Measurements from ENCODE around the gene CYP3A5. TPM values are rescaled to one million over a fixed set of nuclear protein-coding genes. Genes with fewer than 3 reads are reported as not detected.
"Not testable (repeated sequence)": the region's sequence is repeated elsewhere in the genome, so short reads cannot be mapped to it uniquely, and the experiment has no call there.

Gene CYP3A5
- total RNA-seq, 1 donor from 2014 or later, result 15.5 TPM

DNA sequence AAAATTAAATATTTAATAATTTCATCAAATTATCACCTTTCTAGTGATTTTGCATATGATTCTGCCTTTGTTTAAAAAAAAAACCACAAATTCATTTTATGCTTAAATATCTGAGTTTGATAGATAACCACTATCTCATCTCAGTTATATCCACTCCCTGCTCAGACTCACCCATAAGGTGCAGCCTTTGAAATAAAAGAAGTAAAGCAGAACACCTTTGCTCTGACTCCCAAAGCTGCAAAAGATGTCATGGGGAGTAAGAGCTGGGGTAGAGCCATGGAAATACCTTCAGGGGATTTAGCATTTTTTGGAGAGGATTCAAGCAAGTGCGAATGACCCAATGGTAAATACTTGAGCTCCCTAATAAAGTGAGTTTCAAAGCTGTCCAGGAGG, 15.1 kb upstream of the CYP3A5 start:
- no peaks in the 10 kb centered on the region for H3K27me3 ChIP-seq (ENCODE audit: low read depth)
- no peak overlapping the region for H3K27ac ChIP-seq
- TF ChIP-seq, protein P1, sequence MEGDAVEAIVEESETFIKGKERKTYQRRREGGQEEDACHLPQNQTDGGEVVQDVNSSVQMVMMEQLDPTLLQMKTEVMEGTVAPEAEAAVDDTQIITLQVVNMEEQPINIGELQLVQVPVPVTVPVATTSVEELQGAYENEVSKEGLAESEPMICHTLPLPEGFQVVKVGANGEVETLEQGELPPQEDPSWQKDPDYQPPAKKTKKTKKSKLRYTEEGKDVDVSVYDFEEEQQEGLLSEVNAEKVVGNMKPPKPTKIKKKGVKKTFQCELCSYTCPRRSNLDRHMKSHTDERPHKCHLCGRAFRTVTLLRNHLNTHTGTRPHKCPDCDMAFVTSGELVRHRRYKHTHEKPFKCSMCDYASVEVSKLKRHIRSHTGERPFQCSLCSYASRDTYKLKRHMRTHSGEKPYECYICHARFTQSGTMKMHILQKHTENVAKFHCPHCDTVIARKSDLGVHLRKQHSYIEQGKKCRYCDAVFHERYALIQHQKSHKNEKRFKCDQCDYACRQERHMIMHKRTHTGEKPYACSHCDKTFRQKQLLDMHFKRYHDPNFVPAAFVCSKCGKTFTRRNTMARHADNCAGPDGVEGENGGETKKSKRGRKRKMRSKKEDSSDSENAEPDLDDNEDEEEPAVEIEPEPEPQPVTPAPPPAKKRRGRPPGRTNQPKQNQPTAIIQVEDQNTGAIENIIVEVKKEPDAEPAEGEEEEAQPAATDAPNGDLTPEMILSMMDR (IDR thresholded peaks at IDR 0.05), result no peak
- no peaks in the 10 kb centered on the region for H3K4me1 ChIP-seq
- ATAC-seq (no peak), DNase-seq (no peak)
- no peaks in the 10 kb centered on the region for H3K9me3 ChIP-seq
- no peak overlapping the region for H3K4me3 ChIP-seq
- intact Hi-C loops (cut with DNase I), result no loop called here
- no peaks in the 10 kb centered on the region for H3K36me3 ChIP-seq

DNA sequence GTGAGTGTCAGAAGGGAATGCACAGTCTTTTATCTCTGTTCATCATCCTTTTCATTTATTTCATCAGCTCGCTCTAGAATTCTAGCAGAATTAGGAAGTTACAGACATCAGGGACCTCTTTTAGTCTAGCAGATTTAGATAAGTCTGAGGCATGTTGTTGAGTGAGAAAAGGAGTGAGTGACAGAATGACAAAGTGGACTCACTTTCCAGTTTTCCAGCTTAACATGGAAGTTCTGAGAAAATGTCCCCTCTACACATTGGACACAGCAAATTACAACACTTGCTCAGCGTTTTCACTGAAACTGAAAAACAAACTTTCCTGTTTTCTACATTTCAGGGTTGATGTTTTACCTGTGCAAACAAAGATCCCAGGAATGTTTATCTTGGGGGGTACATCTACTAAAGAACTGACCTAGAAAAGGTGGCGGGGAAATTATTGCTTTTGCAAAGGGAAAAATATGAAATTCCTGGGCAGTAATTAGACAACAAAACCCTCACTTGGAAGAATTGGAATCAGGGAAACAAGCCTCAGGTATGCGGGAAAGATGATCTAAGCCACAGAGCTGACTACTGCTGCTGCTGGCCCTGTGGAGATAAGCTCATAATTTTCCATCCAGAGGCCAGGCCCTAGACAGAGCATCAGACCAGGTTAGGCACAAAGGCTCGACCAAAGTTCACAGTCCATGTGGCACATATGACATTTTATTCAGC, 14.6 kb upstream of the CYP3A5 start:
- TF ChIP-seq, protein P1 (IDR thresholded peaks at IDR 0.05), result no peak
- no peaks in the 10 kb centered on the region for H3K27me3 ChIP-seq (ENCODE audit: low read depth)
- H3K36me3 ChIP-seq, result no peaks in the 10 kb centered on the region
- H3K4me1 ChIP-seq, result no peaks in the 10 kb centered on the region
- H3K27ac ChIP-seq, result no peak overlapping the region
- ATAC-seq (no peak), DNase-seq (no peak)
- no peaks in the 10 kb centered on the region for H3K9me3 ChIP-seq
- no peak overlapping the region for H3K4me3 ChIP-seq
- intact Hi-C loops (cut with DNase I), result no loop called here

DNA sequence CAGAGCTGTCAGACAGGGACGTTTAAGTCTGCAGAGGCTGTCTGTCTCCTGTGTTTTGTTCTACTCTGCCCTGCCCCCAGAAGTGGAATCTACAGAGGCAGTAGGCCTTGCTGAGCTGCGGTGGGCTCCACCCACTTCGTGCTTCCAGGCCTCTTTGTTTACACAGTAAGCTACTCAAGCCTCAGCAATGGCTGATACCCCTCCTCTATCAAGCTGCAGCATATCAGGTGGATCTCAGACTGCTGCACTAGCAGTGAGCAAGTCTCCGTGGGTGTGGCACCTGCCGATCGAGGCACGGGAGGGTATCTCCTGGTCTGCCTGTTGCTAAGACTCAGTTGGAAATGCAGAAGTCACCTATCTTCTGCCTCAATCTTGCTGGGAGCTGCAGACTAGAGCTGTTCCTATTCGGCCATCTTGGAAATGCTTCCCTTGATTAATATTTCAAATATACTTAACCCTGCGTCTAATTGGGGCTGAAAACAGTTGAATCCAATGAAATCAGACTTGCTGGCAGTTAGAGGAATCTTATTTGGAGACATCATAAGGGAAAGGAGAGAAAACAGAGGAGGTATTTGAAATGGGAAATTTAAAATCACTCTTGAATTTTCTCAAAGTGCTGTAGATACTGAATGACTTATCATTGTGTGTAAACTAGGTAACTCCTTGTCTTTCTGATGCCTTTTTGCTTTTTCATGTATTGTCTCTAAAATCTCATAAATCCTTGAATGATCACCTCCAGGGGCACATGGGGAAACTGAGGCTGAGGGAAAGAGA, 13.8 kb upstream of the CYP3A5 start:
- H3K9me3 ChIP-seq, result no peaks in the 10 kb centered on the region
- intact Hi-C loops (cut with DNase I), result no loop called here
- DNase-seq (peak; percentile 59), ATAC-seq (peak; percentile 47 to 69)
- H3K4me1 ChIP-seq, result no peaks in the 10 kb centered on the region
- no peaks in the 10 kb centered on the region for H3K27me3 ChIP-seq (ENCODE audit: low read depth)
- H3K4me3 ChIP-seq, result no peak overlapping the region
- no peaks in the 10 kb centered on the region for H3K36me3 ChIP-seq
- TF ChIP-seq, protein P1 (IDR thresholded peaks at IDR 0.05), result no peak
- no peak overlapping the region for H3K27ac ChIP-seq

DNA sequence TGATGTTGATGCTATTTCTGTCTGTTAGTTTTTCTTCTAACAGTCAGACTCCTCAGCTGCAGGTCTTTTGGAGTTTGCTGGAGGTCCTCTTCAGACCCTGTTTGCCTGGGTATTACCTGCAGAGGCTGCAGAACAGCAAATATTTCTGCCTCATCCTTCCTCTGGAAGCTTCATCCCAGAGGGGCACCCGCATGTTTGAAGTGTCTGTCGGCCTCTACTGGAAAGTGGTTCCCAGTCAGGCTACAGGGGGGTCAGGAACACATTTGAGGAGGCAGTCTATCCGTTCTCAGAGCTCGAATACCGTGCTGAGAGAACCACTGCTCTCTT, 13.3 kb upstream of the CYP3A5 start:
- intact Hi-C loops (cut with DNase I), result no loop called here
- no peak for DNase-seq
- H3K27me3 ChIP-seq (ENCODE audit: low read depth), result no peaks in the 10 kb centered on the region
- no peaks in the 10 kb centered on the region for H3K9me3 ChIP-seq
- TF ChIP-seq, protein P1 (IDR thresholded peaks at IDR 0.05), result no peak
- H3K36me3 ChIP-seq, result no peaks in the 10 kb centered on the region
- ATAC-seq, result no peak
- no peak overlapping the region for H3K27ac ChIP-seq
- H3K4me1 ChIP-seq, result no peaks in the 10 kb centered on the region
- no peak overlapping the region for H3K4me3 ChIP-seq

DNA sequence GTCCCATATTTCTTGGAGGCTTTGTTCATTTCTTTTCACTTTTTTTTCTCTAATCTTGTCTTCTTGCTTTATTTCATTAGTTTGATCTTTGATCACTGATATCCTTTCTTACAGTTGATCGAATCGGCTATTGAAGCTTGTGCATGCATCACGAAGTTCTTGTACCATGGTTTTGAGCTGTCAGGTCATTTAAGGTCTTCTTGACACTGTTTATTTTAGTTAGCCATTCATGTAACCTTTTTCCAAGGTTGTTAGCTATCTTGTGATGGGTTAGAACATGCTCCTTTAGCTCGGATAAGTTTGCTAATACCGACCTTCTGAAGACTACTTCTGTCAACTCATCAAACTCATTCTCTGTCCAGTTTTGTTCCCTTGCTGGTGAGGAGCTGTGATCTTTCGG, 12.8 kb upstream of the CYP3A5 start:
- ATAC-seq; H3K36me3 ChIP-seq; intact Hi-C loops (cut with DNase I); H3K4me1 ChIP-seq; H3K27ac ChIP-seq; H3K27me3 ChIP-seq (ENCODE audit: low read depth); H3K4me3 ChIP-seq; H3K9me3 ChIP-seq; DNase-seq: not testable (repeated sequence)

DNA sequence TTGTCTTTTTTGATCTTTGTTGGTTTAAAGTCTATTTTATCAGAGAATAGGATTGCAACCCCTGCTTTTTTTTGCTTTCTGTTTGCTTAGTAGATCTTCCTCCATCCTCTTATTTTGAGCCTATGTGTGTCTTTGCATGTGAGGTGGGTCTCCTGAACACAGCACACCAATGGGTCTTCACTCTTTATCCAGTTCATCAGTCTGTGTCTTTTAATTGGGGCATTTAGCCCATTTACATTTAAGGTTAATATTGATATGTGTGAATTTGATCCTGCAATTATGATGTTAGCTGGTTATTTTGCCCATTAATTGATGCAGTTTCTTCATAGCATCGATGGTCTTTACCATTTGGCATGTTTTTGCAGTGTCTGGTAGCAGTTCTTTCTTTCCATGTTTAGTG, 11.9 kb upstream of the CYP3A5 start:
- ATAC-seq; H3K4me1 ChIP-seq; H3K9me3 ChIP-seq; H3K27ac ChIP-seq; H3K27me3 ChIP-seq (ENCODE audit: low read depth); DNase-seq; intact Hi-C loops (cut with DNase I); H3K4me3 ChIP-seq; H3K36me3 ChIP-seq: not testable (repeated sequence)

DNA sequence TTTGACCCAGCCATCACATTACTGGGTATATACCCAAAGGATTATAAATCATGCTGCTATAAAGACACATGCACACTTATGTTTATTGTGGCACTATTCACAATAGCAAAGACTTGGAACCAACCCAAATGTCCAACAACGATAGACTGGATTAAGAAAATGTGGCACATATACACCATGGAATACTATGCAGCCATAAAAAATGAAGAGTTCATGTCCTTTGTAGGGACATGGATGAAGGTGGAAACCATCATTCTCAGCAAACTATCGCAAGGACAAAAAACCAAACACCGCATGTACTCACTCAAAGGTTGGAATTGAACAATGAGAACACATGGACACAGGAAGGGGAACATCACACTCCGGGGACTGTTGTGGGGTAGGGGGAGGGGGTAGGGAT, 11.1 kb upstream of the CYP3A5 start:
- DNase-seq; H3K9me3 ChIP-seq; ATAC-seq; H3K36me3 ChIP-seq; H3K4me1 ChIP-seq; H3K27me3 ChIP-seq (ENCODE audit: low read depth); H3K27ac ChIP-seq; H3K4me3 ChIP-seq; intact Hi-C loops (cut with DNase I): not testable (repeated sequence)

DNA sequence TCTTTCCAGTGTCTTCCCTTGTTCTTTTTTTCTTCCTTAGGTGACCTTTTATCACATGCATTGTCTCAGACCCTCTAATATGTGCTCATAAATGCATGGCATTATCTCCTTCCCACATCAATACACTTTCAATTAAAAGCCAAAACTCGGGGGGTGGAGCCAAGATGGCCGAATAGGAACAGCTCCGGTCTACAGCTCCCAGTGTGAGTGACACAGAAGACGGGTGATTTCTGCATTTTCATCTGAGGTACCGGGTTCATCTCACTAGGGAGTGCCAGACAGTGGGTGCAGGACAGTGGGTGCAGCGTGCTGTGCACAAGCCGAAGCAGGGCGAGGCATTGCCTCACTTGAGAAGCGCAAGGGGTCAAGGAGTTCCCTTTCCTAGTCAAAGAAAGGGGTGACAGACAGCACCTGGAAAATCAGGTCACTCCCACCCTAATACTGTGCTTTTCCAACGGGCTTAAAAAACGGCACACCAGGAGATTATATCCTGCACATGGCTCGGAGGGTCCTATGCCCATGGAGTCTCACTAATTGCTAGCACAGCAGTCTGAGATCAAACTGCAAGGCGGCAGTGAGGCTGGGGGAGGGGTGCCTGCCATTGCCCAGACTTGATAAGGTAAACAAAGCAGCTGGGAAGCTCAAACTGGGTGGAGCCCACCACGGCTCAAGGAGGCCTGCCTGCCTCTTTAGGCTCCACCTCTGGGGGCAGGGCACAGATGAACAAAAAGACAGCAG, 6.2 kb upstream of the CYP3A5 start:
- H3K27me3 ChIP-seq (ENCODE audit: low read depth); H3K27ac ChIP-seq; H3K36me3 ChIP-seq; intact Hi-C loops (cut with DNase I); H3K4me1 ChIP-seq; ATAC-seq; H3K4me3 ChIP-seq; H3K9me3 ChIP-seq; DNase-seq: not testable (repeated sequence)
